Progenitor cell of endocrine pancreas (in vitro differentiated cells): ENCODE measurements around the gene LPP. TPM values are rescaled to one million over a fixed set of nuclear protein-coding genes. Genes with fewer than 3 reads are reported as not detected.
A peak's percentile ranks its signal among the peaks of the same experiment; 100 is the strongest.

ENCODE experiments used
- DNase-seq: peaks from one replicate; pipeline ENCODE4 v3.0.0; 2021; ENCODE audit warnings: low spot score; ENCODE audit not compliant: unreplicated experiment
- H3K27ac Mint-ChIP-seq: 2 replicates; pipeline ENCODE4 v1.8.0; 2021; ENCODE audit warnings: mild to moderate bottlenecking, moderate library complexity, mixed read lengths
- H3K27me3 Mint-ChIP-seq: 2 replicates; pipeline ENCODE4 v1.8.0; 2021; ENCODE audit warnings: mixed read lengths
- H3K36me3 Mint-ChIP-seq: 2 replicates; pipeline ENCODE4 v1.8.0; 2022; ENCODE audit warnings: mixed read lengths; ENCODE audit not compliant: insufficient read depth
- H3K4me1 Mint-ChIP-seq: 2 replicates; pipeline ENCODE4 v1.8.0; 2021; ENCODE audit warnings: low read depth, mixed read lengths
- H3K4me3 Mint-ChIP-seq: 2 replicates; pipeline ENCODE4 v1.8.0; 2021; ENCODE audit warnings: low read depth, mild to moderate bottlenecking, moderate library complexity, mixed read lengths
- H3K9me3 Mint-ChIP-seq: 2 replicates; pipeline ENCODE4 v1.8.0; 2021; ENCODE audit warnings: low read depth, mixed read lengths
- CTCF ChIP-seq: fragments of 200-600 bp; sonication (generic); IDR thresholded peaks from one replicate; pipeline ENCODE4 v1.5.0; 2021; ENCODE audit warnings: antibody characterized with exemption, mild to moderate bottlenecking; ENCODE audit not compliant: unreplicated experiment
- total RNA-seq: library from RNA; stranded (reverse); gene quantifications from 2 replicates; pipeline ENCODE4 v1.2.1, GENCODE V29; 2021

Gene LPP
- total RNA-seq, 1 donor from 2014 or later = 131 TPM

GRCh38 chr3:188259191-188259590, 105.2 kb downstream of the LPP start:
- DNase-seq = no peak
- Mint-ChIP-seq H3K27me3 (no peaks in the 10 kb centered on the region), H3K4me1 (peaks cover 35% of the 10 kb centered on the region), H3K4me3 (no peak overlapping the region), H3K27ac (no peak overlapping the region), H3K36me3 (peaks cover 3% of the 10 kb centered on the region), H3K9me3 (no peaks in the 10 kb centered on the region)
- no peak for TF ChIP-seq CTCF

- no peak overlapping the region for H3K4me3 Mint-ChIP-seq
- H3K27me3 Mint-ChIP-seq = no peaks in the 10 kb centered on the region
- peaks cover 35% of the 10 kb centered on the region for H3K4me1 Mint-ChIP-seq
- no peak overlapping the region for H3K27ac Mint-ChIP-seq
- H3K36me3 Mint-ChIP-seq = peaks cover 3% of the 10 kb centered on the region
- DNase-seq = no peak
- no peak for TF ChIP-seq CTCF
- no peaks in the 10 kb centered on the region for H3K9me3 Mint-ChIP-seq
These were observed 105.6 kb downstream of the LPP start for GRCh38 chr3:188259596-188259995.

GRCh38 chr3:188261011-188261410, 107.1 kb downstream of the LPP start:
- H3K27me3 Mint-ChIP-seq = no peaks in the 10 kb centered on the region
- peaks cover 3% of the 10 kb centered on the region for H3K36me3 Mint-ChIP-seq
- H3K27ac Mint-ChIP-seq = no peak overlapping the region
- no peaks in the 10 kb centered on the region for H3K9me3 Mint-ChIP-seq
- no peak for DNase-seq
- TF ChIP-seq CTCF = no peak
- H3K4me1 Mint-ChIP-seq = peaks cover 35% of the 10 kb centered on the region
- no peak overlapping the region for H3K4me3 Mint-ChIP-seq

GRCh38 chr3:188262488-188262887, 108.5 kb downstream of the LPP start:
- no peak for DNase-seq

GRCh38 chr3:188262913-188263683, 109.1 kb downstream of the LPP start:
- peak overlapping the region; percentile 63 for H3K27ac Mint-ChIP-seq

More at GRCh38 chr3:188262488-188262887, 108.5 kb downstream of the LPP start:
- H3K27ac Mint-ChIP-seq = no peak overlapping the region
- no peak for TF ChIP-seq CTCF
- H3K27me3 Mint-ChIP-seq = no peaks in the 10 kb centered on the region
- no peaks in the 10 kb centered on the region for H3K9me3 Mint-ChIP-seq
- H3K36me3 Mint-ChIP-seq = peaks cover 3% of the 10 kb centered on the region
- peaks cover 25% of the 10 kb centered on the region for H3K4me1 Mint-ChIP-seq
- H3K4me3 Mint-ChIP-seq = no peak overlapping the region

More at GRCh38 chr3:188262913-188263683, 109.1 kb downstream of the LPP start:
- no peaks in the 10 kb centered on the region for H3K9me3 Mint-ChIP-seq
- H3K4me3 Mint-ChIP-seq = no peak overlapping the region
- no peaks in the 10 kb centered on the region for H3K27me3 Mint-ChIP-seq
- no peak for TF ChIP-seq CTCF
- DNase-seq = no peak
- H3K36me3 Mint-ChIP-seq = peaks cover 3% of the 10 kb centered on the region
- peaks cover 22% of the 10 kb centered on the region for H3K4me1 Mint-ChIP-seq
